Activated B cell treated with CpG ODN at 0.5 μM for 24 hours (primary cell): Measurements from ENCODE around the gene GDAP2. TPM values are rescaled to one million over a fixed set of nuclear protein-coding genes. Genes with fewer than 3 reads are reported as not detected.

Source experiments
- ATAC-seq: fragments of 200-7000 bp; cut with Tn5 transposase; one replicate; pipeline ENCODE4 v1.10.0; 2021; ENCODE audit warnings: low read depth, mild to moderate bottlenecking, moderate library complexity
- CTCF ChIA-PET: fragments of 350-600 bp; sonication (Branson Sonifier 250); formaldehyde crosslinking; loops from one replicate; lab custom pipeline; 2021; ENCODE audit warnings: antibody characterized with exemption; lab: Charles Lee
- POLR2A ChIA-PET: fragments of 350-600 bp; sonication (Branson Sonifier 250); formaldehyde crosslinking; loops from one replicate; lab custom pipeline; 2021; ENCODE audit warnings: antibody characterized with exemption; lab: Charles Lee
- DNase-seq: peaks from one replicate; pipeline ENCODE4 v3.0.0; 2022
- H3K27ac Mint-ChIP-seq: one replicate; pipeline ENCODE4 v1.8.0; 2020; ENCODE audit warnings: mixed read lengths
- H3K27me3 Mint-ChIP-seq: one replicate; pipeline ENCODE4 v1.8.0; 2021; ENCODE audit warnings: mixed read lengths
- H3K36me3 Mint-ChIP-seq: one replicate; pipeline ENCODE4 v1.8.0; 2021; ENCODE audit warnings: low read depth, mixed read lengths
- H3K4me1 Mint-ChIP-seq: one replicate; pipeline ENCODE4 v1.8.0; 2021; ENCODE audit warnings: mixed read lengths
- H3K4me3 Mint-ChIP-seq: one replicate; pipeline ENCODE4 v1.8.0; 2020; ENCODE audit warnings: mild to moderate bottlenecking, mixed read lengths
- H3K9me3 Mint-ChIP-seq: one replicate; pipeline ENCODE4 v1.8.0; 2020; ENCODE audit warnings: mixed read lengths
- intact Hi-C: fragments of 100-400 bp; cut with micrococcal nuclease; formaldehyde crosslinking; loops from one replicate; pipeline ENCODE4 v1.15.1; 2024
- total RNA-seq: library from RNA; stranded (reverse); gene quantifications from 2 replicates; pipeline ENCODE4 v1.2.3, GENCODE V29; 2022
- TF ChIP-seq, protein P1 (sequence below): fragments of 200-600 bp; IDR thresholded peaks from one replicate; pipeline ENCODE4 v1.8.0; 2022; ENCODE audit warnings: antibody characterized with exemption, mild to moderate bottlenecking

The GDAP2 gene
- total RNA-seq, 1 donor from 2014 or later: 20.6 TPM

DNA sequence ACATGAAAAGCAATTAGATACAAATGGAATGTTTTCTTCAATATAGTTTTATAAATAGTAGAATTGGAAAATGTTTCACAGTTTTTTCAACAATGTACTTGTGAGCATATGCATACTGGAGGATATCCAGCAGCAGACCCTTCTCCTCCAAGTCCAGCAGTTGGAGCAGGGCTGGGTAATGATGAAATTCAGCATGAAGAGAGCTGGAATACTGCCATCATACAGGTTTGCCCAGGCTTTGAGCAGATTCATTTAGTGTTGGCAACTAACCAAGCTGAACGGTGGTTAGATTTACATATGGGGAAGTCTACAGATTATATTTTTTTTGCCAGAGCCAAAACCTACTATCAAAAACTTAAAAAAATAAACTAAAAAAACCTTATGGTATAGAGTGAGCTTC is 38.5 kb upstream of the GDAP2 start:
- CTCF ChIA-PET: no interaction called here
- TF ChIP-seq, protein P1, sequence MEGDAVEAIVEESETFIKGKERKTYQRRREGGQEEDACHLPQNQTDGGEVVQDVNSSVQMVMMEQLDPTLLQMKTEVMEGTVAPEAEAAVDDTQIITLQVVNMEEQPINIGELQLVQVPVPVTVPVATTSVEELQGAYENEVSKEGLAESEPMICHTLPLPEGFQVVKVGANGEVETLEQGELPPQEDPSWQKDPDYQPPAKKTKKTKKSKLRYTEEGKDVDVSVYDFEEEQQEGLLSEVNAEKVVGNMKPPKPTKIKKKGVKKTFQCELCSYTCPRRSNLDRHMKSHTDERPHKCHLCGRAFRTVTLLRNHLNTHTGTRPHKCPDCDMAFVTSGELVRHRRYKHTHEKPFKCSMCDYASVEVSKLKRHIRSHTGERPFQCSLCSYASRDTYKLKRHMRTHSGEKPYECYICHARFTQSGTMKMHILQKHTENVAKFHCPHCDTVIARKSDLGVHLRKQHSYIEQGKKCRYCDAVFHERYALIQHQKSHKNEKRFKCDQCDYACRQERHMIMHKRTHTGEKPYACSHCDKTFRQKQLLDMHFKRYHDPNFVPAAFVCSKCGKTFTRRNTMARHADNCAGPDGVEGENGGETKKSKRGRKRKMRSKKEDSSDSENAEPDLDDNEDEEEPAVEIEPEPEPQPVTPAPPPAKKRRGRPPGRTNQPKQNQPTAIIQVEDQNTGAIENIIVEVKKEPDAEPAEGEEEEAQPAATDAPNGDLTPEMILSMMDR: no peak
- Mint-ChIP-seq H3K36me3 (peaks cover 3% of the 10 kb centered on the region), H3K27ac (no peak overlapping the region), H3K4me3 (no peak overlapping the region), H3K9me3 (no peaks in the 10 kb centered on the region), H3K4me1 (peaks cover 11% of the 10 kb centered on the region), H3K27me3 (no peaks in the 10 kb centered on the region)
- POLR2A ChIA-PET: no interaction called here
- no peak for ATAC-seq
- intact Hi-C loops: no loop called here
- DNase-seq: no peak

DNA sequence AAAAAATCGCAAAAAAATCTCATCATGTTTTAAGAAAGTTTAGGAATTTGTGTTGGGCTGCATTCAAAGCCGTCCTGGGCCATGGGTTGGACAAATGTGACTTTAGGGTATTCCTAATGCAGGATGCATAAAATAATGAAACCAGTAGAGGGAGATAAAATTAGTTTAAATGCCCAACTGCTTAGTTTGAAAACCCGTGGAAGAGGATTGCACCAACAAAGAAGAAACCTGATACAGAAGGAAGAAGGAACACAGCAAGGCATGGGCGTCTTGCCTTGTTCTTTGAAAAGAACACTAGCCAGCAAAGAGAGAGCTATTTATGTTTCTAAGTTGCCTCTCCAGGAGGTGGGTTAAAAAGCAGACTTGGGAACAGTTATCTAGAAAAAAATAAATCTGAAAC is 38.1 kb upstream of the GDAP2 start:
- Mint-ChIP-seq H3K36me3 (peaks cover 3% of the 10 kb centered on the region), H3K27me3 (no peaks in the 10 kb centered on the region), H3K4me1 (peaks cover 11% of the 10 kb centered on the region), H3K4me3 (no peak overlapping the region), H3K9me3 (no peaks in the 10 kb centered on the region), H3K27ac (no peak overlapping the region)
- TF ChIP-seq, protein P1: no peak
- ChIA-PET CTCF (no interaction called here), POLR2A (no interaction called here)
- ATAC-seq: no peak
- DNase-seq: no peak
- intact Hi-C loops: no loop called here

DNA sequence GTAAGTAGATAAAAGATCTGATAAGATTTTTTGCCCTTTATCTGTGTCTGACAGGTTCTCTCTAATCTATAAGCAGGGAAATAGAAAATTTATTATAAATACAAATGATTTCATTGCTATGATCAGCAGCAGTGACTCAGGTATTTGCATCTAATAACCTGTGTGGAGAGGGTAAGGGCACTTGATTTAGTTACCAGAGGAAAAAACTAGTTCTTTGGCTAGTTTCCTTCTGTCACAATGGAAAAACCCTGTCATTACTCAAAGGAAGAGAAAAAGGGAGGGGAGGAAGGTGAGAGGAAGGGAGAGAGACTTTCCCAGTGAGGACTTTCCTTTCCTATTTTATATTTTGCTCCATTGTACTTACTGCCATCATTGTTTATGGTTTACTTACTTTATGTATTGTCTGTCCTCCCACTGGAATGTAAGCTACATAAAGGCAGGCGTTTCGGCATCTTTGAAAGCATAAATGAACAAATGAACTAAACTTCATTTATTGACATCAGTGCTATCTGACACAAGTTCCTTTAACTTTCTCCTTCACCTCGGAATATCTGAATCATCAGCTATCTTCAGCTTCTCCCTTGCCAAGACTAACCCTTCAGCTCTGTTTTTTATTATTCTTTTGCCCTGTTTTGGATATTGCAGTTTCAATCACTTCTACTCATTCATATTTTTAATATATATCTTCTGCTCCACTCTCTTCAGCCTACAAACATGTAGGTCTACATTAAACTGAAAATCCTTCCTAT is 35.0 kb upstream of the GDAP2 start:
- no peak for ATAC-seq
- CTCF ChIA-PET: no interaction called here
- no peak overlapping the region for H3K4me3 Mint-ChIP-seq

DNA sequence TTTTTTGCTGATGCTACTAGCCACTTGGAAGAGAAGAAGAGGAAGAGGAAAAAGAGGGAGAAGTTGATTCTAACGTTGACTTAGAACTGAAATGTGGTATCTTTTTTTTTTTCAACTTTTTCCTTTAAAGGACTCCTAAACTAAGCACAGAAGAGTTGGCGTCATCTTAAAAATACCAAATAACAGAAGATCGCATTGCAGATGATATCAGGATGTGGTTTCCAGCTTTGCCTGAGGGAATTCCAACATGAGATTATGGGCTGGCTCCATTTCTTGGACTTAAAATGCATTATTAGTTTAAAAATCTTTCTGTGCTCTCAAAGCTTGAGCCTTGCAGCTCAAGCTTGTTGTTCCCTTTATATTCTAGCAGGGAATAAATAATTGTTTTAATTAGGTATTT is 29.9 kb upstream of the GDAP2 start:
- TF ChIP-seq, protein P1: no peak
- H3K4me3 Mint-ChIP-seq: no peak overlapping the region
- intact Hi-C loops: no loop called here
- no peaks in the 10 kb centered on the region for H3K27me3 Mint-ChIP-seq
- CTCF ChIA-PET: no interaction called here
- peaks cover 71% of the 10 kb centered on the region for H3K36me3 Mint-ChIP-seq
- no peaks in the 10 kb centered on the region for H3K4me1 Mint-ChIP-seq
- no peak overlapping the region for H3K27ac Mint-ChIP-seq
- H3K9me3 Mint-ChIP-seq: no peaks in the 10 kb centered on the region
- ATAC-seq (no peak), DNase-seq (no peak)
- POLR2A ChIA-PET: no interaction called here

More for the DNA sequence above, 35.0 kb upstream of the GDAP2 start:
- Mint-ChIP-seq H3K36me3 (peaks cover 22% of the 10 kb centered on the region), H3K27me3 (no peaks in the 10 kb centered on the region), H3K27ac (no peak overlapping the region), H3K4me1 (peaks cover 11% of the 10 kb centered on the region), H3K9me3 (no peaks in the 10 kb centered on the region)
- no peak for DNase-seq
- TF ChIP-seq, protein P1: no peak
- POLR2A ChIA-PET: no interaction called here
- intact Hi-C loops: no loop called here

DNA sequence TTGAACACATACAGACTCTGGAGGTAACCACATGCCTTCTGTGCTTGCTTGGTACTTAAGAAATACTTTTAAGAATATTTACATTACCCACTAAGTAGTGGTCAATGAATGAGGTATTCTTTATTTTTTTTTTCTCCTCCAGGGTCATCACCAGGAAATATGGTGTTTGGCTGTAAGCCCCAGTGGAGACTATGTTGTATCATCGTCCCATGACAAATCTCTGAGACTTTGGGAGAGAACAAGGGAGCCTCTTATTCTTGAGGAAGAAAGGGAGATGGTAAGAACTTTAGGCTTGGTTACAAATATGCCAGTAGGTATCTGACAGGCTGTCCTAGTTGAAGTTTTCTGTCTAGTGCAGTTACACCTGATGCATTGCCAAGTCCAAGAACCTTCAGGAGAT is 23.0 kb upstream of the GDAP2 start:
- no peaks in the 10 kb centered on the region for H3K9me3 Mint-ChIP-seq

More for the DNA sequence above, 23.0 kb upstream of the GDAP2 start:
- H3K4me3 Mint-ChIP-seq: no peak overlapping the region
- ChIA-PET POLR2A (no interaction called here), CTCF (no interaction called here)
- intact Hi-C loops: no loop called here
- DNase-seq (no peak), ATAC-seq (no peak)
- TF ChIP-seq, protein P1: no peak
- no peak overlapping the region for H3K27ac Mint-ChIP-seq
- no peaks in the 10 kb centered on the region for H3K27me3 Mint-ChIP-seq
- H3K36me3 Mint-ChIP-seq: peaks cover 92% of the 10 kb centered on the region
- no peaks in the 10 kb centered on the region for H3K4me1 Mint-ChIP-seq
